ENCODE results near the gene TM9SF4.

TM9SF4 gene

DNA sequence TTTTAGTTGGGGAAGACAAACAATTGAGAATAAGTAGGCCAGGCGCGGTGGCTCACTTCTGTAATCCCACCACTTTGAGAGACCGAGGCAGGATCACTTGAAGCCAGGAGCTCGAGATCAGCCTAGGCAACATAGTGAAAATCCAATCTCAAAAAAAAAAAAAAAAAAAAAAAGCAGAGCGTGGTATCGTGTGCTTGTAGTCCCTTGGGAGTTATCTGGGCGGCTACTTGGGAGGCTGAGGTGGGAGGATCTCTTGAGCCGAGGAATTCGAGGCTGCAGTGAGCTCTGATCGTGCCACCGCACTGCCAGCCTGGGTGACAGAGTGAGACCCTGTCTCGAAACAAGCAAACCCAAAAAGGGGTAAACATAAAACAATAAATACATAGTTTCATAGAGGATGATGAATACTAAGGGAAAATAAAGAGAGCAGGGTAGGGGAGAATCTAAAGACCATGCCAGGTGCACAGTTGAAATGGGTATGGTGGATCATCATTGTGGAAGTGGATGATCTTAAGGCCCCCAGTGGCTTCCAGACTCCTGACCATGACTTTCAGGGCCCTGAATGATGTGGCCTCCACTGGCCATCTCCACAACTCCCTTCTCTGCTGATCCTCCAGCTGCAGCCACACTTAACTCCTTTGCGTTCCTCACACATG lies 99.1 kb downstream of the TM9SF4 start:
- DNase-seq (ENCODE audit: low spot score): no peak

DNA sequence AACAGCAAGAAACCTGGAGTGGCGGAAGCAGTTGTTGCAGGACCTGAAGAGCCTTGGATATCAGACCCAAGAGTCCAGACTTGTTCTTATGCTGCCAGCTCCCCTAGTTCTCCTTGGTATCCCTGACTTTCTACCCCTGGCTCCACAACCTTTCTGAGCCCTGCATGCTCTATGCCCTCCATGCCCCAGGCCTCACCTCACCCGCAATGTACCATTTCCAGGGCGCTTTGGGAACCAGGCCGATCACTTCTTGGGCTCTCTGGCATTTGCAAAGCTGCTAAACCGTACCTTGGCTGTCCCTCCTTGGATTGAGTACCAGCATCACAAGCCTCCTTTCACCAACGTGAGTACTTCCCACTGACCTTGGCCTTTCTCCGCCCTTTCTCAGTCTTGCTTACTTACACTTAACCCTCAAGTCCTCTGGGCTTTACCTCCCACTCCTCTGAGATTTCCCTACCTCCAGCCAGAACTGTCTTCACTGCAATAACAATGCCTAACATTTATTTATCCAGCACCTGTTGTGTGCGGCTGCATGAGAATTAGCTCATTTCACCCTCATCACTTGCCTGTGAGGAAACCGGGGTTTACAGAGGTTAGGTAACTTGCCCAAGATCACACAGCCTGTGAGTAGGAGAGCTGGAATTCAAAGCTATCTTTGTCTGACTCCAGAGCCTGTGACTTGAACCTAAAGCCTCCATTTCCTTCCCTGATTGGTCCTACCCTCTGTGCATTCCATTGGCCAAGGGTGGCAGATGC lies 100.5 kb downstream of the TM9SF4 start:
- no peak for DNase-seq (ENCODE audit: low spot score)

DNA sequence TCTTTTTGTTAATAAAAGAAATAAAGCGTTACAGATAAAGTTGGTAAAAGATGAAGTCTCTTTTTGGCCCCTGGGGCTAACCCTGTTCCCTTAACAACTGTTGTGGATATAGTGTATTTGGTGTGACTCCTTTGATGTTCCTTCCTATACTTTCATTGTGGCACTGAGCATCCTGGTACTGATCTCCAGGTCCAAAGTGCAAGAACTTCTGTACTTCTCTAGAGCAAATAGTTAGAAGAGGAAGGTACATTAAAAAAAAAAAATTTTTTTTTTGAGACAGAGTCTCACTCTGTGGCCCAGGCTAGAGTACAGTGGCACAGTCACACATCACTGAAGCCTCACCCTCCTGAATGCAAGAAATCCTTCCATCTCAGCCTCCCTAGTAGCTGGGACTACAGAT lies 104.4 kb downstream of the TM9SF4 start:
- no peak for DNase-seq (ENCODE audit: low spot score)

DNA sequence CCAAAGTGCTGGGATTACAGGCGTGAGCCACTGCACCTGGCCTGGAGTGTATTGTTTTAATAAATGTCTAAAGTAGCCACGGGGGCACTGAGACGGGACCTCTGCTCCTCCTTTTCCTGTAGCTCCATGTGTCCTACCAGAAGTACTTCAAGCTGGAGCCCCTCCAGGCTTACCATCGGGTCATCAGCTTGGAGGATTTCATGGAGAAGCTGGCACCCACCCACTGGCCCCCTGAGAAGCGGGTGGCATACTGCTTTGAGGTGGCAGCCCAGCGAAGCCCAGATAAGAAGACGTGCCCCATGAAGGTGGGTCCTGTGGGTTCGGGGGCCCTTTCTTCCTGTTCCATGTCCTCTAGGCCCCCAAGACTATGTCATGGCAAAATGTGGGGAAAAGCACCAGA lies 105.6 kb downstream of the TM9SF4 start:
- DNase-seq (ENCODE audit: low spot score): no peak

DNA sequence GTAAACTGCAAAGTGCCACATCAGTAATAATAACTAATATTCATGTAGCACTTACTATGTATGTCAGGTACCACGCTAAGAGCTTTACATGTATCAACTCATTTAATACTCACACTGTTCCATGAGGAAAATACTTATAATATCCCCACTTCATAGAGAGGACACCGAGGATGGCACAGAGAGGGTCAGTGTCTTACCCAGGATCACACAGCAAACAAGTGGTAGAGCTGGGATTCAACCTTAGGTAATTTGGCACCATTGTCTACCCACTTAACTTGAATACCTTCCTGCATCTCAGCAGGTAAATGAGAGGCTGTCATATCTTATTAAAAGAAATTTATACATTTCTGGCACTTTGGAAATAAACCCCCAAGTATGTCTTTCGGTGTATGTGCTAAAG lies 106.2 kb downstream of the TM9SF4 start:
- no peak for DNase-seq (ENCODE audit: low spot score)

DNA sequence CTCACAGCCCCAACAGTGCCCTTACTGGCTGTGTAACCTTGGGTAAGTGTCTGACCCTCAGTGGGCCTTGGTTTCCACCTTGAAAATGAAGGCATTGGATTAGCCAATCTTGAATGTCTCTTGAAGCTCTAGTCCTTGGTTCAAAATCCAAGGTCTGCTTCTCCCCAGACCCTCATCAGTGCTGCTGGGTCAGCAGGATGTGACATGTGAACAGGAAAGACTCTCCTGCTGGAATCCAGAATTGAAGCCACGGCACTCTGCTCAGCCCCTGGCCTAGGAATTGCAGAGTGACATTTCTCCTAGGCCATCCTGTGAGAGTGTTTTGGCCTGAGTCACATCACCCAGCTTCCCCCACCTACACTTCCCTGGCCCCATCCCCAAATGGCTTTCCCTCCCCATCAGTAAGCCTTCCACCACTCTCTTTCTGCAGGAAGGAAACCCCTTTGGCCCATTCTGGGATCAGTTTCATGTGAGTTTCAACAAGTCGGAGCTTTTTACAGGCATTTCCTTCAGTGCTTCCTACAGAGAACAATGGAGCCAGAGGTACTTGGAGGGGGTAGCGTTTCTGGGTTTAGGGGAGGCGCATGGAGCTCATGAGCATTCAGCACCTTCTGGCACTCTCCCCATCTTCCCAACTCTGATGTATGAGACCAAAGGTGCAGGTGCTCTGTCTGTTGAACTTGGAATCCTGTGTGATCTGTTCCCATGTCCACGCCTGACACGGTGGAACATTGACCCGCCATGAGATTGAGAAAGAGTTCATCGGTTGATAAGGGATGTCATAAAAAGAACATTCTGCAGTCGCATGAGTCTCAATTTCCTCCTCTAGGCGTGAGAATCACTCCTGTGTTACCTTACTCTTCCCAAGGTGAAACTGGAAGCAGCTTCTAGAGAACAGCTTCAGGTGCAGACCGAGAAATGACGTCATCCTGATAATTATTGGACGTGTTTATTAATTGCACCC lies 106.9 kb downstream of the TM9SF4 start:
- no peak for DNase-seq (ENCODE audit: low spot score)
